ENCODE measurements around the gene FADS1. TPM values are rescaled to one million over a fixed set of nuclear protein-coding genes. Genes with fewer than 3 reads are reported as not detected.
A peak's percentile ranks its signal among the peaks of the same experiment; 100 is the strongest.

FADS1 gene
- total and polyA plus RNA-seq, 2 of the 8 experiments (the other 6 are each of a cell fraction or from before 2014, with no cell fraction given): 115 to 141 TPM

DNA sequence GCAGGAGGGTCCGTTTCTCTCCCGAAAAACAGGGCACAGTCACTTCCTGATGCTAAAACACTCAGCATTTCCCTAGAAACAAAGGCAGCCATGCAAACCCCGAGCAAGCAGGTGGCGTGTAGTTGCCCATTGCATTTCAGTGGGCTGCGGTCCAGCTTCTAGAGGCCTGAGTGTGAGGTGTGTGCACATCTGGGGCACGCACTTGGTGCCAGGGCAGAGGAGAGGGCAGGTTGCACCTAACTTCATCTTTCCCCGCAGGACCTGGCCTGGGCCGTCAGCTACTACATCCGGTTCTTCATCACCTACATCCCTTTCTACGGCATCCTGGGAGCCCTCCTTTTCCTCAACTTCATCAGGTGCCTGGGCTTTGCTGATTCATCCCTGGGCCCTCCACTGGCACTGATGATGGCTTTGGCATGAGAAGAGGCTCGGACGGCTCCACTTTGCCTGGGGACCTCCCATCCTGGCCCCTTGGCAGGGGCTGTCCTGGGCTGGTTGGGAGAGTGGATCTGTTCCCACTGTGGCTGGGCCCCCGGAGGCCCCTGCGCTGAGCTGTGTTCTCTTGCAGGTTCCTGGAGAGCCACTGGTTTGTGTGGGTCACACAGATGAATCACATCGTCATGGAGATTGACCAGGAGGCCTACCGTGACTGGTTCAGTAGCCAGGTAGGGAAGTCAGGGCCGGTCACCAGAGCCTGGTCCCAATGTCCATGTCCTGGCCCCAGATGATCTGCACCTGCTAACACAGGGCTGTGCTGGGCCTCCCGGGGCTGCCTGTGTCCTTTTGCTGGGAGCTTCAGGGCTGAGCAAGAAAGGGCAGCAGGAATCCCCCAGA is 46.1 kb upstream of the FADS1 start (continued):
- TF ChIP-seq SP2 (IDR thresholded peaks at IDR 0.05; ENCODE audit: low read length) (no peak), TEAD4 (IDR thresholded peaks at IDR 0.05; ENCODE audit: low read depth, low read length) (no peak), RBBP5 (IDR thresholded peaks at IDR 0.05; ENCODE audit: borderline replicate concordance, low read depth, low read length) (no peak), POLR2AphosphoS5 (IDR thresholded peaks at IDR 0.05; ENCODE audit: low read depth, low read length) (peak; percentile 21; the same call in 1 of the 2 replicates)
